PC-3 (cell line): ENCODE results near the gene EXD3.

Experiments
- CTCF ChIP-seq: fragments of 300-600 bp; sonication (generic); conservative IDR thresholded peaks from 2 replicates; pipeline ENCODE4 v1.5.1; 2017; ENCODE audit warnings: antibody characterized with exemption, low read depth, mild to moderate bottlenecking, low read length
- EZH2 ChIP-seq: fragments of 300-600 bp; sonication (generic); IDR thresholded peaks from one replicate; pipeline ENCODE4 v1.6.1; 2017; ENCODE audit warnings: antibody characterized with exemption, mild to moderate bottlenecking, low read length; ENCODE audit not compliant: unreplicated experiment

- no peak for TF ChIP-seq CTCF
- TF ChIP-seq EZH2, result no peak
These were observed 49.4 kb downstream of the EXD3 start for GRCh38 chr9:137373611-137373980.
